Measurements from ENCODE around the gene CTSZ. TPM values are rescaled to one million over a fixed set of nuclear protein-coding genes. Genes with fewer than 3 reads are reported as not detected.

CTSZ gene
- polyA plus RNA-seq (2011; rRNA removed) (115 and 128 TPM in 2 replicates), polyA plus RNA-seq (2017; fragmentation: RNase III; extraction: RNeasy Plus Mini Kit Qiagen cat#74134 plus additional on column Dnase treatment) (154 to 158 TPM (median 156 TPM) in 3 replicates), polyA minus RNA-seq (2011; rRNA and poly(A)+ RNA removed) (67.3 and 74.5 TPM in 2 replicates)
- polyA plus RNA-seq (2012; cell fraction: cytosol; rRNA removed), result 153 and 175 TPM in 2 replicates
- 90.9 and 95.1 TPM in 2 replicates for polyA plus RNA-seq (2012; cell fraction: nucleus; rRNA removed)

DNA sequence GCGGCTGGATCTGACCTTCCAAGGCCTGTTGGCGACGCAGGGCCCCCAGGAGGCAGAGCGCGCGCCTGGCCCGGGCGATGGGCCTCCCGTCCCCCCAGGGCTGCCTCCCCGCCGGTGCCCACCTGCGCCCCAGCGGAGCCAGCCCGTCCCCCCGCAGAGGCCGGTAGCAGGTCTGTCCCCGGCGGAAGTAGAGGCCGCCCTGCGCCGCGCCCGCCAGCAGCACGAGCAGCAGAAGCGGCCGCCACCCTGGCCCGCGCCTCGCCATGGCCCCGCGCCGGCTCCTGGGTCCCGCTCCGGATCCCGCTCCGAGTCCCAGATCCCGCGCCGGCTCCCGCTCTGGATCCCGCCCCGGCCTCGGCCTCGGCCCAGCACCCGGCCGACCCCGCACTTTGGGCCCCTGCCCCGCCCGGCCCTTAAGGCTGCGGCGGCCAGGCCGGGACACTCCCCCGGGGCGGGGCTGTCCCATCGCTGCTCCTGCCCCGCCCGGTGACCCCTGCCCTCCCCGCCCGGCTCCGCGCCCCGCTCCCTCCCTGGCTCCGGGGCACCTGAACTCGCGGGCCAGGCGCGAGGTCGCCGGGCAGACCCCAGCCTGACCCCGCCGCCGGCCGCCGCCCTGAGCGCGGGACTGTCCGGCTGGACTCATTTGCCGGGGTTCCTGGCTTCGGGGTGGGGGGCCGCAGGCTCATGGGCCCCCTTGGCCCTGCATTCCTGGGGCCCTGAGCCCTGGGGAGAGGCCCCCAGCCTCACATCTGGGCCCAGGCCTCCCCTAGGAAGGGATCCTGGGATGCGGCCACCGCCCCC lies at the start of gene CTSZ:
Gene CTSZ (minus strand): TSS at position 391 of the 801 bp plus-strand sequence. CDS start 126 bp downstream, at position 265.
- ATAC-seq (peak; percentile 84 to 89), FAIRE-seq (no peak), DNase-seq (ENCODE audit: low read depth in 1 of 2, low spot score in 1 of 2) (peak; percentile 32 to 74)
- Histone ChIP-seq H3K4me2 (peak within 1 kb of the TSS; percentile 76), H3K9me3 (no peaks in the 10 kb centered on the region), H3K4me3 (peak within 1 kb of the TSS; percentile 99), H3K4me1 (peaks cover 21% of the 10 kb centered on the region), H3K27ac (peak within 1 kb of the TSS; percentile 75 to 98)
- POLR2A ChIA-PET, result no interaction called here
- TF ChIP-seq ZSCAN20 (CRISPR knock-in tag; IDR thresholded peaks at IDR 0.05), result no peak
- no peak for TF ChIP-seq POLR2AphosphoS2 (conservative IDR thresholded peaks at IDR 0.05; ENCODE audit: low read length)
- TF ChIP-seq JUN (IDR thresholded peaks at IDR 0.05), result peak in 1 of 2 experiments; percentile 52; a peak in 1 of 5 replicates
- TF ChIP-seq RCOR1 (IDR thresholded peaks at IDR 0.05; ENCODE audit: low read depth, low read length), result no peak
- no peak for TF ChIP-seq CEBPB (IDR thresholded peaks at IDR 0.05)
- peak; percentile 34 for TF ChIP-seq PHF8 (IDR thresholded peaks at IDR 0.05; ENCODE audit: borderline replicate concordance, low read depth)
- TF ChIP-seq POLR2A (IDR thresholded peaks at IDR 0.05; ENCODE audit: low read length), result peak; percentile 54
- TF ChIP-seq, protein P1, sequence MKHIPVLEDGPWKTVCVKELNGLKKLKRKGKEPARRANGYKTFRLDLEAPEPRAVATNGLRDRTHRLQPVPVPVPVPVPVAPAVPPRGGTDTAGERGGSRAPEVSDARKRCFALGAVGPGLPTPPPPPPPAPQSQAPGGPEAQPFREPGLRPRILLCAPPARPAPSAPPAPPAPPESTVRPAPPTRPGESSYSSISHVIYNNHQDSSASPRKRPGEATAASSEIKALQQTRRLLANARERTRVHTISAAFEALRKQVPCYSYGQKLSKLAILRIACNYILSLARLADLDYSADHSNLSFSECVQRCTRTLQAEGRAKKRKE (CRISPR knock-in tag; IDR thresholded peaks at IDR 0.05; ENCODE audit: low read depth), result no peak
- CTCF ChIA-PET, result no interaction called here
- WGBS (ENCODE audit: missing lambda C conversion rate), result 33% methylated on average over 3 of the region's 82 CpGs

GRCh38 chr20:59055302-59055701 lies 48.2 kb upstream of the CTSZ start:
- DNase-seq (ENCODE audit: low read depth in 1 of 2, low spot score in 1 of 2) (peak in 1 of 2 experiments; percentile 30), FAIRE-seq (no peak), ATAC-seq (peak in 1 of 2 experiments; percentile 43; a peak in 1 of 6 replicates)
- ChIA-PET POLR2A (no interaction called here), CTCF (interaction anchor here (0.6 to 1.6 kb wide), 5 partner anchors 14 to 441 kb away, joined by 3 to 9 read pairs (median 3); no protein-coding TSS in a partner anchor)
- no peak overlapping the region for H3K4me2 ChIP-seq
- TF ChIP-seq RAD21 (conservative IDR thresholded peaks at IDR 0.05 in 1 of 2, IDR thresholded peaks at IDR 0.05 in 1 of 2), result peak; percentile 51 to 52; a peak in 3 of 5 replicates
- TF ChIP-seq SMC3 (IDR thresholded peaks at IDR 0.05), result peak; percentile 53
- TF ChIP-seq FOSL2 (IDR thresholded peaks at IDR 0.05), result no peak
- no peak for TF ChIP-seq FOSL2 (CRISPR knock-in tag; IDR thresholded peaks at IDR 0.05)
- TF ChIP-seq, protein P2, sequence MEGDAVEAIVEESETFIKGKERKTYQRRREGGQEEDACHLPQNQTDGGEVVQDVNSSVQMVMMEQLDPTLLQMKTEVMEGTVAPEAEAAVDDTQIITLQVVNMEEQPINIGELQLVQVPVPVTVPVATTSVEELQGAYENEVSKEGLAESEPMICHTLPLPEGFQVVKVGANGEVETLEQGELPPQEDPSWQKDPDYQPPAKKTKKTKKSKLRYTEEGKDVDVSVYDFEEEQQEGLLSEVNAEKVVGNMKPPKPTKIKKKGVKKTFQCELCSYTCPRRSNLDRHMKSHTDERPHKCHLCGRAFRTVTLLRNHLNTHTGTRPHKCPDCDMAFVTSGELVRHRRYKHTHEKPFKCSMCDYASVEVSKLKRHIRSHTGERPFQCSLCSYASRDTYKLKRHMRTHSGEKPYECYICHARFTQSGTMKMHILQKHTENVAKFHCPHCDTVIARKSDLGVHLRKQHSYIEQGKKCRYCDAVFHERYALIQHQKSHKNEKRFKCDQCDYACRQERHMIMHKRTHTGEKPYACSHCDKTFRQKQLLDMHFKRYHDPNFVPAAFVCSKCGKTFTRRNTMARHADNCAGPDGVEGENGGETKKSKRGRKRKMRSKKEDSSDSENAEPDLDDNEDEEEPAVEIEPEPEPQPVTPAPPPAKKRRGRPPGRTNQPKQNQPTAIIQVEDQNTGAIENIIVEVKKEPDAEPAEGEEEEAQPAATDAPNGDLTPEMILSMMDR (IDR thresholded peaks at IDR 0.05), result peak; percentile 49; the same call in 2 of the 3 replicates
- no peak for TF ChIP-seq ZFP36 (IDR thresholded peaks at IDR 0.05; ENCODE audit: borderline replicate concordance, partially characterized antibody)
- H3K27ac ChIP-seq, result no peak overlapping the region
- H3K4me3 ChIP-seq, result no peak overlapping the region
- no peaks in the 10 kb centered on the region for H3K9me3 ChIP-seq
- no peaks in the 10 kb centered on the region for H3K4me1 ChIP-seq
- 54% methylated on average over 7 of the region's 7 CpGs for WGBS (ENCODE audit: missing lambda C conversion rate)

- no peak for FAIRE-seq
- TF ChIP-seq TFCP2L1 (CRISPR knock-in tag; IDR thresholded peaks at IDR 0.05), result no peak
- TF ChIP-seq ZC3H11A (IDR thresholded peaks at IDR 0.05), result no peak
- no peak for TF ChIP-seq KDM5A (IDR thresholded peaks at IDR 0.05)
- no peak for TF ChIP-seq POLR2A (IDR thresholded peaks at IDR 0.05; ENCODE audit: low read length)
- no peak for TF ChIP-seq HDAC2 (IDR thresholded peaks at IDR 0.05)
- TF ChIP-seq RAD21 (conservative IDR thresholded peaks at IDR 0.05 in 1 of 2, IDR thresholded peaks at IDR 0.05 in 1 of 2), result no peak
- no peak for TF ChIP-seq MAFK (IDR thresholded peaks at IDR 0.05; ENCODE audit: partially characterized antibody)
- no peak for TF ChIP-seq NPAS2 (CRISPR knock-in tag; IDR thresholded peaks at IDR 0.05; ENCODE audit: borderline replicate concordance)
- TF ChIP-seq RNF2 (IDR thresholded peaks at IDR 0.05; ENCODE audit: borderline replicate concordance, low read depth), result no peak
- TF ChIP-seq HOXB5 (CRISPR knock-in tag; IDR thresholded peaks at IDR 0.05), result no peak
- no peak for TF ChIP-seq RCOR1 (IDR thresholded peaks at IDR 0.05; ENCODE audit: low read depth, low read length)
- no peak for TF ChIP-seq REST (IDR thresholded peaks at IDR 0.05)
- CTCF ChIA-PET, result interaction anchor here (0.6 to 1.7 kb wide), 3 partner anchors 34 to 404 kb away, joined by 3 to 6 read pairs (median 3); no protein-coding TSS in a partner anchor
- ATAC-seq, result no peak
- Histone ChIP-seq H3K4me3 (no peak overlapping the region), H3K4me2 (no peak overlapping the region), H3K9me3 (no peaks in the 10 kb centered on the region), H3K4me1 (peaks cover 16% of the 10 kb centered on the region), H3K27ac (no peak overlapping the region)
- POLR2A ChIA-PET, result no interaction called here
- WGBS (ENCODE audit: missing lambda C conversion rate), result 71% methylated on average over 6 of the region's 6 CpGs
- DNase-seq (ENCODE audit: low read depth in 1 of 2, low spot score in 1 of 2), result no peak
Measured at GRCh38 chr20:59051666-59052185, 44.7 kb upstream of the CTSZ start.
